ENCODE results near the gene TCEA3. TPM values are rescaled to one million over a fixed set of nuclear protein-coding genes. Genes with fewer than 3 reads are reported as not detected.

Gene TCEA3
- total RNA-seq, 1 experiment from 2014 or later, result 0.37 TPM

GRCh38 chr1:23449306-23449705, 24.8 kb upstream of the TCEA3 start:
- Mint-ChIP-seq H3K36me3 (peaks cover 6% of the 10 kb centered on the region), H3K27ac (no peak overlapping the region), H3K4me3 (no peak overlapping the region), H3K4me1 (no peaks in the 10 kb centered on the region), H3K27me3 (ENCODE audit: low read depth) (no peaks in the 10 kb centered on the region), H3K9me3 (no peaks in the 10 kb centered on the region)
- ATAC-seq (no peak), DNase-seq (ENCODE audit: low spot score) (no peak)
- TF ChIP-seq SMAD3 (CRISPR knock-in tag; IDR thresholded peaks at IDR 0.05; ENCODE audit: borderline replicate concordance), result no peak
- TF ChIP-seq SP1 (CRISPR knock-in tag; conservative IDR thresholded peaks at IDR 0.05), result no peak
- TF ChIP-seq, protein P1, sequence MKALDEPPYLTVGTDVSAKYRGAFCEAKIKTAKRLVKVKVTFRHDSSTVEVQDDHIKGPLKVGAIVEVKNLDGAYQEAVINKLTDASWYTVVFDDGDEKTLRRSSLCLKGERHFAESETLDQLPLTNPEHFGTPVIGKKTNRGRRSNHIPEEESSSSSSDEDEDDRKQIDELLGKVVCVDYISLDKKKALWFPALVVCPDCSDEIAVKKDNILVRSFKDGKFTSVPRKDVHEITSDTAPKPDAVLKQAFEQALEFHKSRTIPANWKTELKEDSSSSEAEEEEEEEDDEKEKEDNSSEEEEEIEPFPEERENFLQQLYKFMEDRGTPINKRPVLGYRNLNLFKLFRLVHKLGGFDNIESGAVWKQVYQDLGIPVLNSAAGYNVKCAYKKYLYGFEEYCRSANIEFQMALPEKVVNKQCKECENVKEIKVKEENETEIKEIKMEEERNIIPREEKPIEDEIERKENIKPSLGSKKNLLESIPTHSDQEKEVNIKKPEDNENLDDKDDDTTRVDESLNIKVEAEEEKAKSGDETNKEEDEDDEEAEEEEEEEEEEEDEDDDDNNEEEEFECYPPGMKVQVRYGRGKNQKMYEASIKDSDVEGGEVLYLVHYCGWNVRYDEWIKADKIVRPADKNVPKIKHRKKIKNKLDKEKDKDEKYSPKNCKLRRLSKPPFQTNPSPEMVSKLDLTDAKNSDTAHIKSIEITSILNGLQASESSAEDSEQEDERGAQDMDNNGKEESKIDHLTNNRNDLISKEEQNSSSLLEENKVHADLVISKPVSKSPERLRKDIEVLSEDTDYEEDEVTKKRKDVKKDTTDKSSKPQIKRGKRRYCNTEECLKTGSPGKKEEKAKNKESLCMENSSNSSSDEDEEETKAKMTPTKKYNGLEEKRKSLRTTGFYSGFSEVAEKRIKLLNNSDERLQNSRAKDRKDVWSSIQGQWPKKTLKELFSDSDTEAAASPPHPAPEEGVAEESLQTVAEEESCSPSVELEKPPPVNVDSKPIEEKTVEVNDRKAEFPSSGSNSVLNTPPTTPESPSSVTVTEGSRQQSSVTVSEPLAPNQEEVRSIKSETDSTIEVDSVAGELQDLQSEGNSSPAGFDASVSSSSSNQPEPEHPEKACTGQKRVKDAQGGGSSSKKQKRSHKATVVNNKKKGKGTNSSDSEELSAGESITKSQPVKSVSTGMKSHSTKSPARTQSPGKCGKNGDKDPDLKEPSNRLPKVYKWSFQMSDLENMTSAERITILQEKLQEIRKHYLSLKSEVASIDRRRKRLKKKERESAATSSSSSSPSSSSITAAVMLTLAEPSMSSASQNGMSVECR (CRISPR knock-in tag; IDR thresholded peaks at IDR 0.05; ENCODE audit: borderline replicate concordance), result no peak
- no peak for TF ChIP-seq AFF4 (CRISPR knock-in tag; IDR thresholded peaks at IDR 0.05; ENCODE audit: borderline replicate concordance)
- TF ChIP-seq GABPB1 (CRISPR knock-in tag; IDR thresholded peaks at IDR 0.05), result no peak
- TF ChIP-seq, protein P2, sequence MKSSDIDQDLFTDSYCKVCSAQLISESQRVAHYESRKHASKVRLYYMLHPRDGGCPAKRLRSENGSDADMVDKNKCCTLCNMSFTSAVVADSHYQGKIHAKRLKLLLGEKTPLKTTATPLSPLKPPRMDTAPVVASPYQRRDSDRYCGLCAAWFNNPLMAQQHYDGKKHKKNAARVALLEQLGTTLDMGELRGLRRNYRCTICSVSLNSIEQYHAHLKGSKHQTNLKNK (CRISPR knock-in tag; IDR thresholded peaks at IDR 0.05), result no peak
- TF ChIP-seq, protein P3, sequence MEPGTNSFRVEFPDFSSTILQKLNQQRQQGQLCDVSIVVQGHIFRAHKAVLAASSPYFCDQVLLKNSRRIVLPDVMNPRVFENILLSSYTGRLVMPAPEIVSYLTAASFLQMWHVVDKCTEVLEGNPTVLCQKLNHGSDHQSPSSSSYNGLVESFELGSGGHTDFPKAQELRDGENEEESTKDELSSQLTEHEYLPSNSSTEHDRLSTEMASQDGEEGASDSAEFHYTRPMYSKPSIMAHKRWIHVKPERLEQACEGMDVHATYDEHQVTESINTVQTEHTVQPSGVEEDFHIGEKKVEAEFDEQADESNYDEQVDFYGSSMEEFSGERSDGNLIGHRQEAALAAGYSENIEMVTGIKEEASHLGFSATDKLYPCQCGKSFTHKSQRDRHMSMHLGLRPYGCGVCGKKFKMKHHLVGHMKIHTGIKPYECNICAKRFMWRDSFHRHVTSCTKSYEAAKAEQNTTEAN (CRISPR knock-in tag; IDR thresholded peaks at IDR 0.05), result no peak
- TF ChIP-seq, protein P4, sequence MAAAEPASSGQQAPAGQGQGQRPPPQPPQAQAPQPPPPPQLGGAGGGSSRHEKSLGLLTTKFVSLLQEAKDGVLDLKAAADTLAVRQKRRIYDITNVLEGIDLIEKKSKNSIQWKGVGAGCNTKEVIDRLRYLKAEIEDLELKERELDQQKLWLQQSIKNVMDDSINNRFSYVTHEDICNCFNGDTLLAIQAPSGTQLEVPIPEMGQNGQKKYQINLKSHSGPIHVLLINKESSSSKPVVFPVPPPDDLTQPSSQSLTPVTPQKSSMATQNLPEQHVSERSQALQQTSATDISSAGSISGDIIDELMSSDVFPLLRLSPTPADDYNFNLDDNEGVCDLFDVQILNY (CRISPR knock-in tag; IDR thresholded peaks at IDR 0.05), result no peak
- TF ChIP-seq ESRRA (CRISPR knock-in tag; IDR thresholded peaks at IDR 0.05; ENCODE audit: borderline replicate concordance), result no peak
- no peak for TF ChIP-seq FOXJ3 (CRISPR knock-in tag; IDR thresholded peaks at IDR 0.05; ENCODE audit: borderline replicate concordance)
- no peak for TF ChIP-seq KAT7 (CRISPR knock-in tag; IDR thresholded peaks at IDR 0.05; ENCODE audit: borderline replicate concordance)
- no peak for TF ChIP-seq NR1H2 (CRISPR knock-in tag; IDR thresholded peaks at IDR 0.05)
- TF ChIP-seq JAZF1 (CRISPR knock-in tag; IDR thresholded peaks at IDR 0.05), result no peak
- no peak for TF ChIP-seq CTCF (IDR thresholded peaks at IDR 0.05)
- TF ChIP-seq, protein P5, sequence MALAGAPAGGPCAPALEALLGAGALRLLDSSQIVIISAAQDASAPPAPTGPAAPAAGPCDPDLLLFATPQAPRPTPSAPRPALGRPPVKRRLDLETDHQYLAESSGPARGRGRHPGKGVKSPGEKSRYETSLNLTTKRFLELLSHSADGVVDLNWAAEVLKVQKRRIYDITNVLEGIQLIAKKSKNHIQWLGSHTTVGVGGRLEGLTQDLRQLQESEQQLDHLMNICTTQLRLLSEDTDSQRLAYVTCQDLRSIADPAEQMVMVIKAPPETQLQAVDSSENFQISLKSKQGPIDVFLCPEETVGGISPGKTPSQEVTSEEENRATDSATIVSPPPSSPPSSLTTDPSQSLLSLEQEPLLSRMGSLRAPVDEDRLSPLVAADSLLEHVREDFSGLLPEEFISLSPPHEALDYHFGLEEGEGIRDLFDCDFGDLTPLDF (CRISPR knock-in tag; IDR thresholded peaks at IDR 0.05), result no peak
- TF ChIP-seq IRF2 (CRISPR knock-in tag; IDR thresholded peaks at IDR 0.05; ENCODE audit: borderline replicate concordance, low read depth), result no peak
- TF ChIP-seq, protein P6, sequence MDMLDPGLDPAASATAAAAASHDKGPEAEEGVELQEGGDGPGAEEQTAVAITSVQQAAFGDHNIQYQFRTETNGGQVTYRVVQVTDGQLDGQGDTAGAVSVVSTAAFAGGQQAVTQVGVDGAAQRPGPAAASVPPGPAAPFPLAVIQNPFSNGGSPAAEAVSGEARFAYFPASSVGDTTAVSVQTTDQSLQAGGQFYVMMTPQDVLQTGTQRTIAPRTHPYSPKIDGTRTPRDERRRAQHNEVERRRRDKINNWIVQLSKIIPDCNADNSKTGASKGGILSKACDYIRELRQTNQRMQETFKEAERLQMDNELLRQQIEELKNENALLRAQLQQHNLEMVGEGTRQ (CRISPR knock-in tag; IDR thresholded peaks at IDR 0.05), result no peak
- no peak for TF ChIP-seq SOX15 (CRISPR knock-in tag; IDR thresholded peaks at IDR 0.05)
- POLR2A ChIA-PET, result interaction anchor here (0.5 kb wide), 1 partner anchor 318 kb away, joined by 3 read pairs; no protein-coding TSS in a partner anchor
- CTCF ChIA-PET, result interaction anchor here (1.1 to 1.4 kb wide), 2 partner anchors 46 to 48 kb away, joined by 4 to 5 read pairs; no protein-coding TSS in a partner anchor
